ENCODE data around the gene FSTL4.

FSTL4 gene

GRCh38 chr5:133403741-133404364 lies 208.5 kb downstream of the FSTL4 start:
- Histone ChIP-seq H3K27ac (ENCODE audit: low read length) (no peak overlapping the region), H3K79me2 (ENCODE audit: low read length) (no peaks in the 10 kb centered on the region), H3K4me2 (ENCODE audit: low read depth, low read length) (no peak overlapping the region), H3K9ac (ENCODE audit: low read length) (no peak overlapping the region), H3K9me2 (replicated peaks; ENCODE audit: insufficient read depth, low read length) (no peaks in the 10 kb centered on the region), H3K27me3 (replicated peaks; ENCODE audit: insufficient read depth, low read length) (no peaks in the 10 kb centered on the region), H3K4me3 (ENCODE audit: low read length) (no peak overlapping the region), H4K20me1 (ENCODE audit: insufficient read depth, low read length) (no peaks in the 10 kb centered on the region), H3K9me3 (replicated peaks; ENCODE audit: insufficient read depth, low read length) (no peaks in the 10 kb centered on the region), H2AFZ (ENCODE audit: low read length) (no peak overlapping the region), H3F3A (ENCODE audit: insufficient read depth, low read length) (no peaks in the 10 kb centered on the region), H3K36me3 (replicated peaks; ENCODE audit: insufficient read depth, low read length) (no peaks in the 10 kb centered on the region), H3K4me1 (ENCODE audit: low read length) (no peaks in the 10 kb centered on the region)
- no peak for TF ChIP-seq CTCF (IDR thresholded peaks at IDR 0.05; ENCODE audit: low read length)
- no peak for TF ChIP-seq EZH2 (optimal IDR thresholded peaks at IDR 0.05; ENCODE audit: low read depth, low read length)
- no peak for TF ChIP-seq EZH2phosphoT487 (IDR thresholded peaks at IDR 0.05; ENCODE audit: low read length)
- no peak for DNase-seq

GRCh38 chr5:133402775-133403174 lies 209.6 kb downstream of the FSTL4 start:
- TF ChIP-seq CTCF (IDR thresholded peaks at IDR 0.05; ENCODE audit: low read length): no peak

GRCh38 chr5:133401731-133402347 lies 210.5 kb downstream of the FSTL4 start:
- Histone ChIP-seq H3K4me3 (ENCODE audit: low read length) (no peak overlapping the region), H3K9me2 (replicated peaks; ENCODE audit: insufficient read depth, low read length) (no peaks in the 10 kb centered on the region), H3K9me3 (replicated peaks; ENCODE audit: insufficient read depth, low read length) (no peaks in the 10 kb centered on the region), H3K79me2 (ENCODE audit: low read length) (no peaks in the 10 kb centered on the region), H3K27ac (ENCODE audit: low read length) (no peak overlapping the region), H3K9ac (ENCODE audit: low read length) (no peak overlapping the region), H3F3A (ENCODE audit: insufficient read depth, low read length) (no peaks in the 10 kb centered on the region), H2AFZ (ENCODE audit: low read length) (no peak overlapping the region), H4K20me1 (ENCODE audit: insufficient read depth, low read length) (no peaks in the 10 kb centered on the region), H3K36me3 (replicated peaks; ENCODE audit: insufficient read depth, low read length) (no peaks in the 10 kb centered on the region), H3K27me3 (replicated peaks; ENCODE audit: insufficient read depth, low read length) (no peaks in the 10 kb centered on the region), H3K4me2 (ENCODE audit: low read depth, low read length) (no peak overlapping the region), H3K4me1 (ENCODE audit: low read length) (no peaks in the 10 kb centered on the region)
- TF ChIP-seq CTCF (IDR thresholded peaks at IDR 0.05; ENCODE audit: low read length) (no peak), EZH2 (optimal IDR thresholded peaks at IDR 0.05; ENCODE audit: low read depth, low read length) (no peak), EZH2phosphoT487 (IDR thresholded peaks at IDR 0.05; ENCODE audit: low read length) (no peak)
- no peak for DNase-seq

More at GRCh38 chr5:133402775-133403174, 209.6 kb downstream of the FSTL4 start:
- no peaks in the 10 kb centered on the region for H3K9me2 ChIP-seq (replicated peaks; ENCODE audit: insufficient read depth, low read length)
- H3K9me3 ChIP-seq (replicated peaks; ENCODE audit: insufficient read depth, low read length): no peaks in the 10 kb centered on the region
- H3K4me1 ChIP-seq (ENCODE audit: low read length): no peaks in the 10 kb centered on the region
- no peaks in the 10 kb centered on the region for H3K27me3 ChIP-seq (replicated peaks; ENCODE audit: insufficient read depth, low read length)
- DNase-seq: no peak
- H3K4me2 ChIP-seq (ENCODE audit: low read depth, low read length): no peak overlapping the region
- H3K36me3 ChIP-seq (replicated peaks; ENCODE audit: insufficient read depth, low read length): no peaks in the 10 kb centered on the region
- no peak overlapping the region for H3K27ac ChIP-seq (ENCODE audit: low read length)
- no peak overlapping the region for H2AFZ ChIP-seq (ENCODE audit: low read length)
- H3K4me3 ChIP-seq (ENCODE audit: low read length): no peak overlapping the region
- H4K20me1 ChIP-seq (ENCODE audit: insufficient read depth, low read length): no peaks in the 10 kb centered on the region
- H3K79me2 ChIP-seq (ENCODE audit: low read length): no peaks in the 10 kb centered on the region
- no peak overlapping the region for H3K9ac ChIP-seq (ENCODE audit: low read length)
- H3F3A ChIP-seq (ENCODE audit: insufficient read depth, low read length): no peaks in the 10 kb centered on the region
